Measurements from ENCODE around the gene DFFB. TPM values are rescaled to one million over a fixed set of nuclear protein-coding genes. Genes with fewer than 3 reads are reported as not detected.
A peak's percentile ranks its signal among the peaks of the same experiment; 100 is the strongest.

The DFFB gene
- total and polyA plus RNA-seq, 2 of the 4 experiments (the other 2 are of a cell fraction): 6.5 to 7.3 TPM

DNA sequence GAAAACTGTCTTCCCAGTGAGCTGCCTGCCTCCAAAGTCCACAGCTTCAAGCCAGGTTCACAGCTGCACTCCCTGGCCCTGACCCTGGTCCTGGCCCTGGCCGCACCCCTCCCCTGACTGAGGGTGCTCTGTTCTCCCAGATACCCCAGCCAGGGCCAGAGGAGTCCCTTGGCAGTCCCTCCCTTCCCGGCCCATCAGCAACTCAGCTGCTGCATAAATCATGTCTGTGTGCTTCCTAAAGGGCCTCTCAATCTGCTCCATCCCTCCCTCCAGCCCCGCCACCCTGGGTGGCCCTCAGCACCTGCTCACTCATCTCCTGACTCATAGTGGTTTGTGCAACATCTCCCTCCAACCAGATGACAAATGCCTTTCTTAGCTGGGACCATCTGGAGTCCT is 67.5 kb downstream of the DFFB start:
- no peaks in the 10 kb centered on the region for H3K9me3 ChIP-seq (ENCODE audit: control insufficient read depth, insufficient read depth, low read length)
- H4K20me1 ChIP-seq (ENCODE audit: insufficient read depth, low read length): no peaks in the 10 kb centered on the region
- no peak overlapping the region for H3K23ac ChIP-seq (ENCODE audit: low read depth, low read length)
- no peak overlapping the region for H3K4me2 ChIP-seq (ENCODE audit: low read depth, low read length)
- no peak overlapping the region for H2AK5ac ChIP-seq (ENCODE audit: low read depth, low read length)
- no peak overlapping the region for H3K4ac ChIP-seq (ENCODE audit: low read depth, low read length)
- no peak overlapping the region for H4K8ac ChIP-seq (ENCODE audit: low read depth in 2 of 2, low read length in 2 of 2)
- no peak overlapping the region for H3K9ac ChIP-seq (ENCODE audit: low read depth, low read length)
- no peak overlapping the region for H3K4me3 ChIP-seq (ENCODE audit: insufficient read depth, low read depth, low read length)
- H2BK15ac ChIP-seq (ENCODE audit: low read depth, low read length): no peak overlapping the region
- dilution Hi-C loops (cut with HindIII; ENCODE audit: low sequenced_read_pairs, unreplicated experiment): no loop called here
- intact Hi-C loops (cut with micrococcal nuclease): no loop called here
- CTCF ChIA-PET: no interaction called here
- H2AK9ac ChIP-seq (replicated peaks; ENCODE audit: low read depth, low read length, poor library complexity): no peak overlapping the region
- H3K9me1 ChIP-seq (ENCODE audit: insufficient read depth, low read length): no peaks in the 10 kb centered on the region
- no peak overlapping the region for H4K91ac ChIP-seq (ENCODE audit: insufficient read depth, low read depth, low read length)
- H2BK5ac ChIP-seq (ENCODE audit: low read depth, low read length, poor library complexity, severe bottlenecking): no peak overlapping the region
- in situ Hi-C loops (cut with MboI; ENCODE audit: low sequenced_read_pairs): loop anchor here (25.0 kb wide), 1 partner anchor 1987 kb away; no protein-coding TSS in a partner anchor
- no peaks in the 10 kb centered on the region for H3K4me1 ChIP-seq (ENCODE audit: control insufficient read depth, insufficient read depth, low read length)
- BruUV-seq (replicated peaks): no TSS peak
- TF ChIP-seq, protein P1, sequence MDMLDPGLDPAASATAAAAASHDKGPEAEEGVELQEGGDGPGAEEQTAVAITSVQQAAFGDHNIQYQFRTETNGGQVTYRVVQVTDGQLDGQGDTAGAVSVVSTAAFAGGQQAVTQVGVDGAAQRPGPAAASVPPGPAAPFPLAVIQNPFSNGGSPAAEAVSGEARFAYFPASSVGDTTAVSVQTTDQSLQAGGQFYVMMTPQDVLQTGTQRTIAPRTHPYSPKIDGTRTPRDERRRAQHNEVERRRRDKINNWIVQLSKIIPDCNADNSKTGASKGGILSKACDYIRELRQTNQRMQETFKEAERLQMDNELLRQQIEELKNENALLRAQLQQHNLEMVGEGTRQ (IDR thresholded peaks at IDR 0.05; ENCODE audit: low read depth, low read length): no peak
- TF ChIP-seq RAD21 (IDR thresholded peaks at IDR 0.05; ENCODE audit: low read length): no peak
- no peak for TF ChIP-seq RFX5 (IDR thresholded peaks at IDR 0.05; ENCODE audit: low read depth, low read length)
- TF ChIP-seq BHLHE40 (IDR thresholded peaks at IDR 0.05; ENCODE audit: low read depth, low read length): no peak
- no peak overlapping the region for H3K56ac ChIP-seq (ENCODE audit: extremely low read depth, insufficient read depth, low read length)
- DNase-seq: peak; percentile 1
- no peak overlapping the region for H2BK20ac ChIP-seq (ENCODE audit: low read depth, low read length)
- no peak overlapping the region for H3K27ac ChIP-seq (ENCODE audit: insufficient read depth, low read length)
- H3K36me3 ChIP-seq (ENCODE audit: control insufficient read depth, insufficient read depth, low read length): no peaks in the 10 kb centered on the region
- no peak overlapping the region for H3K14ac ChIP-seq (replicated peaks; ENCODE audit: low read depth, low read length)
- no peak overlapping the region for H3K18ac ChIP-seq (ENCODE audit: low read depth, low read length)
- POLR2A ChIA-PET (ENCODE audit: unreplicated experiment): no interaction called here
- H2AFZ ChIP-seq (replicated peaks; ENCODE audit: low read length, poor library complexity): no peak overlapping the region
- H4K5ac ChIP-seq (ENCODE audit: low read depth, low read length): no peak overlapping the region
- no peak for ATAC-seq (ENCODE audit: low read depth)
- no peaks in the 10 kb centered on the region; the same call in 1 of the 2 replicates for H3K27me3 ChIP-seq (ENCODE audit: control insufficient read depth, insufficient read depth, low read length)
- WGBS, 2 experiments (ENCODE audit: extremely low coverage in 2 of 2, insufficient read length in 1 of 2): 60% methylated on average over 1 of the region's 3 CpGs; no CpG with 5 or more reads in 1 of the 2 experiments
- no peak overlapping the region for H2BK120ac ChIP-seq (ENCODE audit: low read depth, low read length)
- no peaks in the 10 kb centered on the region for H3K79me1 ChIP-seq (ENCODE audit: low read depth in 1 of 2, low read length in 2 of 2)
